Endodermal cell (in vitro differentiated cells): ENCODE data around the gene GGNBP2. TPM values are rescaled to one million over a fixed set of nuclear protein-coding genes. Genes with fewer than 3 reads are reported as not detected.
"Not testable (repeated sequence)": the region's sequence is repeated elsewhere in the genome, so short reads cannot be mapped to it uniquely, and the experiment has no call there.

Experiments
- DNase-seq: peaks from one replicate; pipeline ENCODE4 v3.0.0-alpha.2; 2017
- H3K27ac ChIP-seq: 2 replicates; pipeline ENCODE4 v1.5.1; 2013; ENCODE audit warnings: mild to moderate bottlenecking, low read depth, low read length, moderate library complexity
- H3K27me3 ChIP-seq: 2 replicates; pipeline ENCODE4 v1.6.1; 2013; ENCODE audit warnings: mild to moderate bottlenecking, low read length, moderate library complexity; ENCODE audit not compliant: insufficient read depth, control insufficient read depth, poor library complexity, severe bottlenecking
- H3K36me3 ChIP-seq: 2 replicates; pipeline ENCODE4 v1.7.0; 2013; ENCODE audit warnings: mild to moderate bottlenecking, low read length, moderate library complexity; ENCODE audit not compliant: control insufficient read depth, insufficient read depth
- H3K4me1 ChIP-seq: one replicate; pipeline ENCODE4 v1.7.0; 2013; ENCODE audit warnings: low read length; ENCODE audit not compliant: control insufficient read depth, insufficient read depth
- H3K4me3 ChIP-seq: 2 replicates; pipeline ENCODE4 v1.5.1; 2013; ENCODE audit warnings: mild to moderate bottlenecking, low read length, moderate library complexity
- H3K9ac ChIP-seq: 2 replicates; pipeline ENCODE4 v1.6.1; 2013; ENCODE audit warnings: mild to moderate bottlenecking, low read length, moderate library complexity; ENCODE audit not compliant: poor library complexity, severe bottlenecking; ENCODE audit errors: extremely low read depth
- H3K9me3 ChIP-seq: 2 replicates; pipeline ENCODE4 v1.6.1; 2013; ENCODE audit warnings: mild to moderate bottlenecking, low read length, moderate library complexity; ENCODE audit not compliant: control insufficient read depth
- H3K27ac Mint-ChIP-seq: 2 replicates; pipeline ENCODE4 v1.8.0; 2020; ENCODE audit warnings: mixed read lengths
- H3K27me3 Mint-ChIP-seq: 2 replicates; pipeline ENCODE4 v1.8.0; 2021; ENCODE audit warnings: mild to moderate bottlenecking, mixed read lengths; ENCODE audit not compliant: insufficient read depth
- H3K36me3 Mint-ChIP-seq: 2 replicates; pipeline ENCODE4 v1.8.0; 2020; ENCODE audit warnings: low read depth, mixed read lengths
- H3K4me1 Mint-ChIP-seq: 2 replicates; pipeline ENCODE4 v1.8.0; 2020; ENCODE audit warnings: mixed read lengths
- H3K4me3 Mint-ChIP-seq: 2 replicates; pipeline ENCODE4 v1.8.0; 2020; ENCODE audit warnings: mild to moderate bottlenecking, moderate library complexity, mixed read lengths
- H3K9me3 Mint-ChIP-seq: 2 replicates; pipeline ENCODE4 v1.8.0; 2020; ENCODE audit warnings: mild to moderate bottlenecking, mixed read lengths
- CTCF ChIP-seq: fragments of 200-600 bp; sonication (generic); conservative IDR thresholded peaks from 2 replicates; pipeline ENCODE4 v1.5.0; 2021; ENCODE audit warnings: antibody characterized with exemption, mild to moderate bottlenecking
- WGBS, 2 experiments: methylation state at CpG; one replicate each; pipeline versions ENCODE4 v1.1.5 to v1.1.7; 2013; ENCODE audit warnings: missing lambda C conversion rate in 2 of 2, mixed read lengths in 1 of 2; ENCODE audit not compliant: insufficient coverage in 1 of 2, insufficient read length in 1 of 2; 5-methylcytosine and 5-hydroxymethylcytosine counted together
- total RNA-seq, 2 donors: library from RNA; stranded (reverse); fragmentation: NEBNext Ultra II Directional in 1 of 2; extraction: Animal tissue kit (Norgen Biotek cat#: 25700) in 1 of 2; gene quantifications; 2 replicates in 1 of 2; 3 replicates in 1 of 2; pipeline ENCODE4 v1.2.1, GENCODE V29; 2021

Gene GGNBP2
- total RNA-seq, 2 donors from 2014 or later, result 56.8 to 61.6 TPM

GRCh38 chr17:36602924-36603384, 58.2 kb downstream of the GGNBP2 start:
- Mint-ChIP-seq H3K36me3 (peaks cover 24% of the 10 kb centered on the region), H3K9me3 (no peaks in the 10 kb centered on the region), H3K4me1 (peaks cover 21% of the 10 kb centered on the region), H3K27me3 (no peaks in the 10 kb centered on the region), H3K27ac (peak overlapping the region; percentile 84), H3K4me3 (peak overlapping the region; percentile 80)
- H3K9me3 ChIP-seq, result no peaks in the 10 kb centered on the region
- H3K36me3 ChIP-seq, result peaks cover 15% of the 10 kb centered on the region
- H3K27ac ChIP-seq, result no peak overlapping the region
- WGBS, 2 experiments, result 0 to 10% methylated on average over 3 to 5 of the region's 5 CpGs
- peak; percentile 98 for TF ChIP-seq CTCF
- no peaks in the 10 kb centered on the region for H3K27me3 ChIP-seq
- peak overlapping the region; percentile 78 for H3K9ac ChIP-seq
- peaks cover 6% of the 10 kb centered on the region for H3K4me1 ChIP-seq
- peak; percentile 92 for DNase-seq
- H3K4me3 ChIP-seq, result peak overlapping the region; percentile 93

- not testable (repeated sequence) for H3K4me3 ChIP-seq, H3K36me3 ChIP-seq, H3K27ac ChIP-seq, H3K9ac ChIP-seq, H3K9me3 ChIP-seq, H3K4me1 ChIP-seq, DNase-seq, H3K27me3 Mint-ChIP-seq, H3K4me3 Mint-ChIP-seq, H3K9me3 Mint-ChIP-seq, H3K27me3 ChIP-seq, H3K27ac Mint-ChIP-seq
- Mint-ChIP-seq H3K4me1 (peaks cover 30% of the 10 kb centered on the region), H3K36me3 (peaks cover 22% of the 10 kb centered on the region)
- 74 to 98% methylated on average over 2 to 5 of the region's 5 CpGs for WGBS, 2 experiments
These were observed 60.3 kb downstream of the GGNBP2 start for GRCh38 chr17:36605028-36605427.

DNA sequence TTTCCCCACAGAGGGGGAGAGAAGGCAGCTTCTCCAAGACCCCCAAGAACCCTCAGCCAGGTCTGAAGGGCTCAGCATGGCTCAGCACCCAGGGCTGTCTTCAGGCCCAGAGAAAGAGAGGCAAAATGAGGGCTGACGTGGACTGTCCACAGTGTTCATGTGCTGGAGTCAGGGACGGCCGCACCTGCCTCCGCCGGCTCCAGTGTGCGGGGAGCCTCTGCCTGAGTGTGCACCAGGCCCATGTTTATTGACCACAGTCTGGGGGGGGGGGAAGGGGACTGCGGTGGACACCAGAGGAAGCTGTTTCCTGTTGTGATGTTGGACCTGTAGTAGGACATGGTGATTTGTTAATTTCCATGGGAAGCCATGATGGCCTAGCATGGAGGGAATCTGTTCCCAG, 63.6 kb downstream of the GGNBP2 start:
- Mint-ChIP-seq H3K27ac (no peak overlapping the region), H3K27me3 (peaks cover 11% of the 10 kb centered on the region), H3K9me3 (no peaks in the 10 kb centered on the region), H3K4me3 (no peak overlapping the region), H3K4me1 (peaks cover 36% of the 10 kb centered on the region), H3K36me3 (peaks cover 30% of the 10 kb centered on the region)
- H3K4me1 ChIP-seq, result peaks cover 9% of the 10 kb centered on the region
- 96% methylated on average over 7 of the region's 7 CpGs; no CpG with 5 or more reads in 1 of the 2 experiments for WGBS, 2 experiments
- H3K9me3 ChIP-seq, result peaks cover 5% of the 10 kb centered on the region
- no peak overlapping the region for H3K9ac ChIP-seq
- no peak for DNase-seq
- no peaks in the 10 kb centered on the region for H3K27me3 ChIP-seq
- H3K27ac ChIP-seq, result no peak overlapping the region
- H3K4me3 ChIP-seq, result no peak overlapping the region
- no peaks in the 10 kb centered on the region for H3K36me3 ChIP-seq
- no peak for TF ChIP-seq CTCF
